ENCODE measurements around the gene GPATCH1. TPM values are rescaled to one million over a fixed set of nuclear protein-coding genes. Genes with fewer than 3 reads are reported as not detected.

The GPATCH1 gene
- total RNA-seq, 2 experiments from 2014 or later: 14.7 to 14.9 TPM

DNA sequence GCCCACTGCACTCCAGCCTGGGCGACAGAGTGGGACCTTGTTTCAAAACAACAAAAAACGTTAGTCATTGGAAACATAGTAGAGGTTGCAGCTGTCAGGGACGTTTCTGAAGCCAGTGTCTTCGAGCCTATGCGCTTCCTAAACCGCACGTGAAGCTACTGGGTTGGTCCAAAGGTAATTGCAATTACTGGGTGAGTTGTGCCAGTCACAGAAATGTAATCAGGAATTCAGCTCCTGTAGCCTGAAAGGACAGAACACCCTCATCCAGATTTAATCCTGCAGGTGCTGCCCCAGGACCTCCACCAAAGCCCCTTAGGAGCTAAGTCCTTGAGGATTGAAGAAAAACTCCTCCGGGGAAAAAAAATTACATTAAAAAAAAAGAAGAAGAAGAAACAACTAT lies 13.9 kb upstream of the GPATCH1 start:
- Mint-ChIP-seq H3K9me3 (no peaks in the 10 kb centered on the region), H3K27me3 (peaks cover 25% of the 10 kb centered on the region), H3K36me3 (ENCODE audit: low read depth) (no peaks in the 10 kb centered on the region), H3K27ac (no peak overlapping the region), H3K4me3 (no peak overlapping the region), H3K4me1 (peaks cover 6% of the 10 kb centered on the region)
- CTCF ChIA-PET: interaction anchor here (0.6 to 1.4 kb wide), 2 partner anchors 10 to 274 kb away, joined by 5 to 6 read pairs; no protein-coding TSS in a partner anchor
- POLR2A ChIA-PET: interaction anchor here (0.7 to 0.8 kb wide), 2 partner anchors 18 to 44 kb away, joined by 3 to 5 read pairs; no protein-coding TSS in a partner anchor
- no peak for DNase-seq

DNA sequence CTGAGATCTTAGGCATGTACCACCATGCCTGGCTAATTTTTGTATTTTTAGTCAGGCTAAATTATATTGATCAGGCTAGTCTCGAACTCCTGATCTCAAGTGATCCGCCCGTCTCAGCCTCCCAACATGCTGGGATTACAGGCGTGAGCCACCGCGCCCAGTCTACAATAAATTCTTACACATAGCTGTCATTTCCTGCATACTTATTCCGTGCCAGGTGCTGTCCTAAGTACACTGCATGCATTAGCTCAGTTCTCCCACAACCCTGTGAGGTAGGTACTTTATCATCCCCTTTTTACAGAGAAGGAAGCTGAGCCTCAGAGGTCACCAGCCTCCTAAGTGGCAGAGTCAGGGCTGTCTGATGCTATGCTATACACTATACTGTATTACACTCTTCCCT lies 9.1 kb upstream of the GPATCH1 start:
- DNase-seq: no peak
- Mint-ChIP-seq H3K36me3 (ENCODE audit: low read depth) (no peaks in the 10 kb centered on the region), H3K9me3 (no peaks in the 10 kb centered on the region), H3K4me1 (no peaks in the 10 kb centered on the region), H3K27me3 (peaks cover 6% of the 10 kb centered on the region), H3K27ac (no peak overlapping the region), H3K4me3 (no peak overlapping the region)
- ChIA-PET POLR2A (interaction anchor here (0.6 kb wide), 1 partner anchor 100 kb away, joined by 3 read pairs; the partner anchor contains the start of gene FAAP24), CTCF (interaction anchor here (0.6 to 1.3 kb wide), 2 partner anchors 9 to 106 kb away, joined by 4 to 6 read pairs; partner anchors contain the start of gene GPATCH1)

DNA sequence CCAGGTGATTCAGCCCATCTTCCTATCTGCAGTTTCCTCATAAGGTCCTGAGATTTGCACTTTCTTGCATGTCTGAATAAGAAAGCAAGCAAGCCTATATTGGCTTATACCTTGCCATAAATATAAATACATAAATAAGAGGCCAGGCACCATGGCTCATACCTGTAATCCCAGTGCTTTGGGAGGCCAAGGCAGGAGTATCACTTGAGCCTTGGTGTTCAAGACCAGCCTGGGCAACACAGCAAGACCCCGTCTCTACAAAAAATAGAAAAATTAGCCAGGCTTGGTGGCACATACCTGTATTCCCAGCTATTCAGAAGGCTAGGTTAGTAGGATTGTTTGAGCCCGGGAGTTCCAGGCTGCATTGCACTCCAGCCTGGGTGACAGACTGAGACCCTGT lies 5.5 kb upstream of the GPATCH1 start:
- CTCF ChIA-PET: no interaction called here
- Mint-ChIP-seq H3K27ac (no peak overlapping the region), H3K9me3 (no peaks in the 10 kb centered on the region)

DNA sequence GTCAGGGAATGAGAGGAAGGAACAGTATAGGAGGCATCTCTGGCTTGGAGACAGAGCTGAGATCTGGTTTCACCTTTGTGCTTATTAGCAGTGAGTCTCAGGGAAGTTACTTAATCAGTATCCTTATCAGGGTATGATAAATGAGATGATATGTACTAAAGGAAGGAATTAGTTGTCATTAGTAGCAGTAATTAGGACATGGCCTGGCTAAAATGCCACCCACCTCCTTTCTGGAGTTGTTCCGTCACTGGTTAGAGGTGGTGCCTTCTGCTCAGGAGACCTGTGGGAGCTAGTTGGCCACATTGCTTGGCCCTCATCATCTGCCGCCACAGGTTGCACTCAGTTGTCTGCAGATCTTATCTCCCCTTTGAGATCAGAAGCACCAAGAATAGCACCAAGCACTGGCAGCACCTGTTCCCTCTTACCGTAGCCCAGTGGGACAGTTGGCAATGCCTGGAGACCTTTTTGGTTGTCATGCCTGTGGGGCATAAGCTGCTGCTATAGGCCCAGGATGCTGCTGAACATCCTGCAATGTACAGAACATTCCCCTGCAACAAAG lies 4.7 kb downstream of the GPATCH1 start:
- no peak for DNase-seq
- Mint-ChIP-seq H3K9me3 (no peaks in the 10 kb centered on the region), H3K36me3 (ENCODE audit: low read depth) (peaks cover 13% of the 10 kb centered on the region), H3K4me3 (no peak overlapping the region), H3K27me3 (no peaks in the 10 kb centered on the region), H3K4me1 (peaks cover 25% of the 10 kb centered on the region), H3K27ac (no peak overlapping the region)
- POLR2A ChIA-PET: interaction anchor here (0.9 kb wide), 1 partner anchor 19 kb away, joined by 5 read pairs; no protein-coding TSS in a partner anchor
- CTCF ChIA-PET: no interaction called here

More for the DNA sequence above, 5.5 kb upstream of the GPATCH1 start:
- peaks cover 3% of the 10 kb centered on the region for H3K27me3 Mint-ChIP-seq
- H3K4me1 Mint-ChIP-seq: peaks cover 13% of the 10 kb centered on the region
- no peak overlapping the region for H3K4me3 Mint-ChIP-seq
- no peaks in the 10 kb centered on the region for H3K36me3 Mint-ChIP-seq (ENCODE audit: low read depth)
- POLR2A ChIA-PET: no interaction called here
- DNase-seq: no peak

DNA sequence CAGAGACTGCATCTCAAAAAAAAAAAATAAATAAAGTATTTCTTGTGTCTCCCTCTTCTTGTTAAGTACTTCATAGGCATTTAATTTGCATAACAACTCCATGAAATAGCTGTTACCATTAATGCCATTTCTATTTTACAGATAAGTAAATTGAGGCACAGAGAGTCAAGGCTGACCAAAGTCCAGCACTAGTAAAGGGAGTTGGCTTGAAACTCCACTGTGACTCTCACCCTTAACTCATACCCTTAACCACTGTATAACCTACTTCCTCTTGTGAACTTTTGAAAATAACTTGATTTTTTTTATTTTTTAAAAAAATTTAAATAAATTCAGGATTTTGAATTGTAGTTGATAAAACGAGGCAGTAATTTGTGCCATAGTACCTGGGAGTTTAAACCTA lies 6.0 kb downstream of the GPATCH1 start:
- CTCF ChIA-PET: interaction anchor here (0.6 to 0.7 kb wide), 2 partner anchors 17 to 42 kb away, joined by 3 to 4 read pairs; no protein-coding TSS in a partner anchor
- no peak for DNase-seq
- peaks cover 12% of the 10 kb centered on the region for H3K4me1 Mint-ChIP-seq

DNA sequence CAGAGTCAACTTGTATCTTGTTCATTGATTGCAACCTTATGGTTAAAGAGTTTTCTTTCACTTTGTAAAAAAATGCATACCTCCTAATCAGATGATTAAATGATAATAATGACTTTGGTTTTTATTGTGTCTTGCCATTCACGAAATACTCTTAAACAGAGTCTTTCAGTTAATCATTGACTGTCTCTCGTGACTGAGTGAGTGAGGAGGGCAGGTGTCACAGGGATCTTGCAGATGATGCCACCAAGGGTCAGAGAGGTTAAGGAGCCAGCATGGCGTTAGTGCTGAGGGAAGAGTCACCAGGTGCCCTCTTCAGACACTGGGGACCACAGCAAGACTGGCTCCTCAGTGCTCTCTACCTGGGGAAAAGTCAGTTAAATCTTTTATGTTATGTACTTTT lies 8.0 kb downstream of the GPATCH1 start:
- ChIA-PET POLR2A (no interaction called here), CTCF (no interaction called here)
- peaks cover 4% of the 10 kb centered on the region for H3K4me1 Mint-ChIP-seq
- H3K36me3 Mint-ChIP-seq (ENCODE audit: low read depth): peaks cover 25% of the 10 kb centered on the region
- no peak for DNase-seq
- no peaks in the 10 kb centered on the region for H3K27me3 Mint-ChIP-seq
- no peak overlapping the region for H3K4me3 Mint-ChIP-seq
- no peaks in the 10 kb centered on the region for H3K9me3 Mint-ChIP-seq
- peak overlapping the region; percentile 44 for H3K27ac Mint-ChIP-seq

More for the DNA sequence above, 6.0 kb downstream of the GPATCH1 start:
- no peak overlapping the region for H3K27ac Mint-ChIP-seq
- no peaks in the 10 kb centered on the region for H3K27me3 Mint-ChIP-seq
- no peaks in the 10 kb centered on the region for H3K9me3 Mint-ChIP-seq
- H3K4me3 Mint-ChIP-seq: no peak overlapping the region
- POLR2A ChIA-PET: no interaction called here
- peaks cover 20% of the 10 kb centered on the region for H3K36me3 Mint-ChIP-seq (ENCODE audit: low read depth)

DNA sequence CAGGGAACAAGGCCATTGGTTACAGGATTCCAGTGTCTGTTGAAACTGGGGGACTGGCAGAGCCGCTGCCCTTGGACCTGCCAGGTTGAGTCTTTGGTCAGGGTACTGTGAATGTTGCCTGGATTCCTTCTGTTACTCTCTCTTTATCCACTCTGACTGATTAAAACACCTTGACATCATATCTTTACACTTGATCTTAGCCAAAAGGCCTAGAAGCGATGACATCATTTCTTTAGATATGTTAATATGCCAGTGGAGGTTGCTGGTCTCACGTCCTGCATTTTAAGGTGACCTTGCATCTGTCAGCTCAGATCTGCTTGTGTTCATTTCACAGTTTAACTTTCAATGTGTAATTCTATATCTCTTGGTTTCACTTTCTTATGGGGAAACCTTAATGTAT lies 9.2 kb downstream of the GPATCH1 start:
- no peaks in the 10 kb centered on the region for H3K9me3 Mint-ChIP-seq
- ChIA-PET POLR2A (no interaction called here), CTCF (no interaction called here)
- H3K36me3 Mint-ChIP-seq (ENCODE audit: low read depth): peaks cover 30% of the 10 kb centered on the region
- H3K27ac Mint-ChIP-seq: no peak overlapping the region
- H3K4me1 Mint-ChIP-seq: no peaks in the 10 kb centered on the region
- H3K27me3 Mint-ChIP-seq: no peaks in the 10 kb centered on the region
- H3K4me3 Mint-ChIP-seq: no peak overlapping the region
- DNase-seq: no peak

DNA sequence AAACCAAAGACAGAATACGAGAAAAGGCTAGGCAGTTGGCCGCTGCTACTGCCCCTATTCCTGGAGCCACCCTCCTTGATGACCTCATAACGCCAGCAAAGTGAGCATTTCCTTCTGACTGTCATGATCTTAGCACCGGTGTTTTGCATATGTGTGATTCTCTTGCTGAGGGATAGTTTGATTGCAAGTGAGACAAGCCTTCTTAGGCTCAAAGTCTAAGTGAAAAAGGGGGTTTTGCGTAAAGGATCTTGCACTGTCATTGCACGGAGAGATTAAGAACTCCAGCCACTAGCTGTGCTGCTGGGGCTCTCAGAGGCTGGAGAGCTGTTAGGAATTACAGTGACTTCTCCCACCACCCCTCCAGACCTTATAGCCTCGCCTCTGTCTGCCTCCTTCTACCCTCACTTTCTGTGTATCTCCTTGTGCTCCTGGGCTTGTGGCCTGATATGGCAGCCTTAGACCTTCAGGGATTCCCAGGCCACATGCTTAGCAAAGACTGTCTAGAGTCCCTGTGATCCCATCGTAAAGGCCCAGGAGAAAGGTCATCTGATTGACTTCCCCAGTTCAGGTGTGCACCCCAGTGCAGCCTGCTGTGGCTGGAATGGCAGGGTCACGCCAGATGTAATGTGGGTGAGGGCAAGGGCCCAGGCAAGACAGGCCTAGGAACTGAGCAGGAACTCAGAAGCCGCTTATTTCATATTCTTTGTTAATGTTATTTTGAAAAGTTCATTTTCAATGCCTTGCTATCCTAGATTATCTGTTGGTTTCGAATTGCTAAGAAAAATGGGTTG lies 12.6 kb downstream of the GPATCH1 start:
- ChIA-PET POLR2A (no interaction called here), CTCF (no interaction called here)
- H3K4me1 Mint-ChIP-seq: no peaks in the 10 kb centered on the region
- no peak overlapping the region for H3K4me3 Mint-ChIP-seq
- DNase-seq: no peak
- H3K36me3 Mint-ChIP-seq (ENCODE audit: low read depth): peaks cover 52% of the 10 kb centered on the region
- no peaks in the 10 kb centered on the region for H3K27me3 Mint-ChIP-seq
- no peak overlapping the region for H3K27ac Mint-ChIP-seq
- H3K9me3 Mint-ChIP-seq: no peaks in the 10 kb centered on the region

DNA sequence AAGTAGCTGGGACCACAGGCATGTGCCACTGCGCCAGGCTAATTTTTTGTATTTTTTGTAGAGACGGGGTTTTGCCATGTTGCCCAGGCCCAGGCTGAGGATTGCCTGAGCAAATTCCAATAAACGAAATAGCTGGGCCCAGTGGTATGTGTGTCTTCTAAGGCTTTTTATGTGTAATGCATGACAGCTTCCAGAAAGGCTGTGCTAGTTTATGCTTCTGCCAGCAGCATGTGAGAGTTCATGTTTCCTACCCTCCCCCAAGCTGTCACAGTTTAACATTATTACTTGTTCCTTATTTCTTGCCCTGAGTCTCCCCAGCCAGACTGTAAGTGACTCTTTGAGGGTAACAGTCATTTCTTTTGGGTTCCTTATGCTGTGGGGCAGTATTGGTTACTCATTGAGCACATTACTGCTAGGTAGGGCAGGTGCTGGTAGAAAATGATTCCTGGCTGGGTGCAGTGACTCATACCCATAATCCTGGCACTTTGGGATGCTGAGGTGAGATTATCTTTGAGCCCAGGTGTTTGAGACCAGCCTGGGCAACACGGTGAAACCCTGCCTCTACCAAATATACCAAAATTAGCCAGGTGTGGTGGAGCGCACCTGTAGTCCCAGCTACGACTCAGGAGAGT lies 13.6 kb downstream of the GPATCH1 start:
- Mint-ChIP-seq H3K36me3 (ENCODE audit: low read depth) (peaks cover 50% of the 10 kb centered on the region), H3K4me3 (no peak overlapping the region), H3K27me3 (no peaks in the 10 kb centered on the region), H3K9me3 (no peaks in the 10 kb centered on the region), H3K4me1 (no peaks in the 10 kb centered on the region), H3K27ac (no peak overlapping the region)
- DNase-seq: no peak
- ChIA-PET POLR2A (no interaction called here), CTCF (no interaction called here)

DNA sequence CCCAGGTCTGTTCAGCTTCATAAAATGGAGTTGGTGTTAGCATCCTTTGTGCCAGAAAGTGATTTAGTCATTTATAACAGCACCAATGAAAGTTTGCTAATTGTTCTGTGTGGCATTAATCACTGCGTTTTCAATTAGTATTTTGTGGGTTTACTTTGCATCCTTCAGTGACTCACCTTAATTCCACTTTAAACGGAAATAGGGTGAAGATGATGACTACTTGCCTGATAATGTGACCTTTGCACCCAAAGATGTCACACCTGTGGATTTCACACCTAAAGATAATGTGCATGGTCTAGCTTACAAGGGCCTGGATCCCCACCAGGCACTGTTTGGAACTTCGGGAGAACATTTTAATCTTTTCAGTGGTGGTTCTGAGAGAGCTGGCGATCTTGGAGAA lies 15.0 kb downstream of the GPATCH1 start:
- DNase-seq: no peak
- Mint-ChIP-seq H3K27ac (no peak overlapping the region), H3K36me3 (ENCODE audit: low read depth) (peaks cover 43% of the 10 kb centered on the region), H3K27me3 (no peaks in the 10 kb centered on the region), H3K4me3 (no peak overlapping the region), H3K9me3 (no peaks in the 10 kb centered on the region), H3K4me1 (no peaks in the 10 kb centered on the region)
- ChIA-PET CTCF (no interaction called here), POLR2A (no interaction called here)

DNA sequence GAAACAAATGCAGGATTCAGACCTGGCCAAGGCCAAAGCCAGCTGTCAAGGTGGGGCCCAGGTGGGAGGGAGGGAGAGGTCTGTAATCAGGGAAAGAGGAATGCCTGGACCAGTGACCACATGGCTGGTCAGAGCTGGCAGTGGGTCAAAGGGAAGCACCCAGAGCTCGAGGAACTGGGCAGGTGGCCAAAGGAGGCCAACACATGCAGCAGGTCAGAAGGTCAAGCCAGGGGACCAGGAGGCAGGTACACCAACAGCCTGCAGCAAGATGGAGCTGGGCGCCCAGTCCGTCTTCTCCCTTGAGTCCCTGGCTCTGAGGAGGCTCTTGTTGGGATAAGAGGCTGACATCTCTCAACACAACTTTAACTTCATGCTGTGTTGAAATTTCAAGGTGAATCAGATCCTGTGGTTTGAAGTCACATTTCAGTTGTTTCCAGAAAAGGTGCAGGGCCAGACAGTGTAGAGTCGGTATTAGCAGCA lies 17.1 kb downstream of the GPATCH1 start:
- Mint-ChIP-seq H3K9me3 (no peaks in the 10 kb centered on the region), H3K36me3 (ENCODE audit: low read depth) (peaks cover 44% of the 10 kb centered on the region), H3K27me3 (no peaks in the 10 kb centered on the region), H3K4me1 (no peaks in the 10 kb centered on the region), H3K4me3 (no peak overlapping the region), H3K27ac (no peak overlapping the region)
- CTCF ChIA-PET: interaction anchor here (0.5 to 0.6 kb wide), 2 partner anchors 18 to 23 kb away, joined by 3 to 5 read pairs; no protein-coding TSS in a partner anchor
- DNase-seq: no peak
- POLR2A ChIA-PET: no interaction called here

DNA sequence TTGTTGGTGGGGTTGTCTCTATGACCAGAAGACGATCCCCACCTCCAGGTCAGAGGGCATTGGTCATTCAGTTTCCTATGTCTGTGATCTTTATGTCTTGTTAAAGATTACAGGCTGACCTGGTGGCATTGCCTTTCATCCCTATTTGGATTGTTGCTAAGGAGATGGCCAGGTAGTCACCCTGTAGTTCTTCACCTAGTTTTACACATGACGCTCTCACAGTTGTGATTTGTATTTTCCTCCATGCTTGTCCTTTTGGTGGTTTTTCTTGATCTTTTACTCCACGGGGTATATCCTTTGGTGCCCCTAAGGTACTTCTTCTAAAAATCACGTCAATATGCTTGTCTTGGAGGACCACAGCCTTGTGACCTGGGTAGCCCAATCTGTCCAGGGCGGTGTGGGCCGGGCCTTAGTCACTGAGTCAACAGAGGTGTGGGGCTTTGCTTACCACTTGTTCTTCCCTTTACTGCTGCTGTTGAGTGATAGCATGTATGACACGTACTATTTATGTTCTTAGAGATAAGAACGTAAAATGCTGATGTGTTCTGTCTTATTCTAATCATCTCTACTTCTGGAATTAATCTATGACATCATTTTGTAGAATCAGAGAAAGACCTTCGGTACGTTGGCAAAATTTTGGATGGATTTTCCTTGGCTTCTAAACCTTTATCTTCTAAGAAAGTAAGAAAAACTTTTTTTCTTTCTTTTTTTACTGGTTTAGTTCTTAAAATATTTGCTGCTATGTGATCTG lies 20.1 kb downstream of the GPATCH1 start:
- Mint-ChIP-seq H3K9me3 (no peaks in the 10 kb centered on the region), H3K27ac (no peak overlapping the region), H3K4me1 (no peaks in the 10 kb centered on the region), H3K4me3 (no peak overlapping the region), H3K36me3 (ENCODE audit: low read depth) (peaks cover 36% of the 10 kb centered on the region), H3K27me3 (no peaks in the 10 kb centered on the region)
- ChIA-PET CTCF (no interaction called here), POLR2A (no interaction called here)
- DNase-seq: no peak
